Upper lobe of right lung (tissue), 1 donor: Measurements from ENCODE around the gene GCM1. TPM values are rescaled to one million over a fixed set of nuclear protein-coding genes. Genes with fewer than 3 reads are reported as not detected.
A peak's percentile ranks its signal among the peaks of the same experiment; 100 is the strongest.

Experiments used
- ATAC-seq: fragments of 200-7000 bp; cut with Tn5 transposase; one replicate; pipeline ENCODE4 v1.9.1; 2020; ENCODE audit warnings: mild to moderate bottlenecking, moderate library complexity
- DNase-seq: peaks from one replicate; pipeline ENCODE4 v3.0.0-alpha.2; 2020
- H3K27ac ChIP-seq: fragments of 200-600 bp; one replicate; pipeline ENCODE4 v1.8.0; 2022
- H3K27me3 ChIP-seq: fragments of 200-600 bp; one replicate; pipeline ENCODE4 v1.8.0; 2022; ENCODE audit warnings: mild to moderate bottlenecking
- H3K36me3 ChIP-seq: fragments of 200-600 bp; one replicate; pipeline ENCODE4 v1.8.0; 2022
- H3K4me1 ChIP-seq: fragments of 200-600 bp; one replicate; pipeline ENCODE4 v1.8.0; 2022
- H3K4me3 ChIP-seq: fragments of 200-600 bp; one replicate; pipeline ENCODE4 v1.8.0; 2022; ENCODE audit warnings: mild to moderate bottlenecking
- H3K9me3 ChIP-seq: fragments of 200-600 bp; one replicate; pipeline ENCODE4 v1.8.0; 2022
- intact Hi-C: fragments of 100-400 bp; cut with DNase I; formaldehyde crosslinking; loops from one replicate; pipeline ENCODE4 v1.11.0; 2022
- total RNA-seq: library from RNA; stranded (reverse); fragmentation: NEBNext Ultra II Directional; extraction: Animal tissue kit (Norgen Biotek cat#: 25700); gene quantifications from one replicate; pipeline ENCODE4 v1.2.1, GENCODE V29; 2021
- TF ChIP-seq, protein P1 (sequence below): fragments of 200-600 bp; IDR thresholded peaks from one replicate; pipeline ENCODE4 v1.8.0; 2022; ENCODE audit warnings: antibody characterized with exemption
- donor health status: DM: no; HTN: yes; CAD: no; lungs with severe emphysema.

Gene GCM1
- total RNA-seq, 1 donor from 2014 or later, result not detected

DNA sequence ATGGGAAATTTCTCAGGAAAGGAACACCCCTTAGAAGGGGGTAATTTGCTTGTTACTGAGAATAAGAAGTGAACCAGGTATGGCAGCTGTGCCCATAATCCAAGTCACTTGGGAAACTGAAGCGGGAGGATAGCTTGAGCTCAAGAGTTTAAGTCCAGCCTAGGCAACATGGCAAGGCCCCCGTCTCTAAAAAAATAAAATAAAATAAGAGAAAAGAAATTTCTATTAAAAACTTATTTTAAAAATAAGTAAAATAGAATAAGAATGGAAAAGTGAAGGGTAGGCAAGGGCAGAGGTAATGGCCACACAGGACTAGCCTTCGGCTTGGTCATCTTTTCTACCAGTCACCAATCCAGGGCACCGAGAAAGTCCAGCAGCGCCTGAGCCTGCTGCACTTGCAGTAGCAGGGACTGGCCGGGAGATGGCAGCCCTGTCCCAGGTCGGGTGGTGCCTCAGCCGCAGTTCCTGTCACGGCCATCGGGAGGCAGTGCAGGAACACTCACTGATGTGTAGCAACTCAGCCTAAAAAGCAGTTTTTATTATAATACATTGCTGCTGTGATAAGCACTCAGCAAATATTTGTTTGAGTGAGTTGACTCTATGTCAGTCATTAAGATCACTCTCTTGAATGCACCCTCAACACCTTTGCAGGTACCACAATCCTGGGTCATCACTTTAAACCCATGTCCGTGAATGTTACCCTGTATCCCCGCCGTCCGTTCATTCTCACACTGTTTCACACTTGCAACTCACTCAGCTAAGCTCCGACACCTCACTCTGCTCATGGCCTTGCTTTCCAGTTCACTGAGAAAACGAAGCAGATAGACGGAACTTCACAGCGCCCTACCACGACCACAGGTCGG is 23.2 kb upstream of the GCM1 start:
- Histone ChIP-seq H3K4me3 (no peak overlapping the region), H3K9me3 (no peaks in the 10 kb centered on the region), H3K4me1 (no peaks in the 10 kb centered on the region), H3K27me3 (no peaks in the 10 kb centered on the region), H3K36me3 (no peaks in the 10 kb centered on the region), H3K27ac (no peak overlapping the region)
- intact Hi-C loops, result loop anchor here (5.0 kb wide), 1 partner anchor 310 kb away; no protein-coding TSS in a partner anchor
- ATAC-seq (peak; percentile 100), DNase-seq (peak; percentile 93)
- TF ChIP-seq, protein P1, sequence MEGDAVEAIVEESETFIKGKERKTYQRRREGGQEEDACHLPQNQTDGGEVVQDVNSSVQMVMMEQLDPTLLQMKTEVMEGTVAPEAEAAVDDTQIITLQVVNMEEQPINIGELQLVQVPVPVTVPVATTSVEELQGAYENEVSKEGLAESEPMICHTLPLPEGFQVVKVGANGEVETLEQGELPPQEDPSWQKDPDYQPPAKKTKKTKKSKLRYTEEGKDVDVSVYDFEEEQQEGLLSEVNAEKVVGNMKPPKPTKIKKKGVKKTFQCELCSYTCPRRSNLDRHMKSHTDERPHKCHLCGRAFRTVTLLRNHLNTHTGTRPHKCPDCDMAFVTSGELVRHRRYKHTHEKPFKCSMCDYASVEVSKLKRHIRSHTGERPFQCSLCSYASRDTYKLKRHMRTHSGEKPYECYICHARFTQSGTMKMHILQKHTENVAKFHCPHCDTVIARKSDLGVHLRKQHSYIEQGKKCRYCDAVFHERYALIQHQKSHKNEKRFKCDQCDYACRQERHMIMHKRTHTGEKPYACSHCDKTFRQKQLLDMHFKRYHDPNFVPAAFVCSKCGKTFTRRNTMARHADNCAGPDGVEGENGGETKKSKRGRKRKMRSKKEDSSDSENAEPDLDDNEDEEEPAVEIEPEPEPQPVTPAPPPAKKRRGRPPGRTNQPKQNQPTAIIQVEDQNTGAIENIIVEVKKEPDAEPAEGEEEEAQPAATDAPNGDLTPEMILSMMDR, result peak; percentile 100

DNA sequence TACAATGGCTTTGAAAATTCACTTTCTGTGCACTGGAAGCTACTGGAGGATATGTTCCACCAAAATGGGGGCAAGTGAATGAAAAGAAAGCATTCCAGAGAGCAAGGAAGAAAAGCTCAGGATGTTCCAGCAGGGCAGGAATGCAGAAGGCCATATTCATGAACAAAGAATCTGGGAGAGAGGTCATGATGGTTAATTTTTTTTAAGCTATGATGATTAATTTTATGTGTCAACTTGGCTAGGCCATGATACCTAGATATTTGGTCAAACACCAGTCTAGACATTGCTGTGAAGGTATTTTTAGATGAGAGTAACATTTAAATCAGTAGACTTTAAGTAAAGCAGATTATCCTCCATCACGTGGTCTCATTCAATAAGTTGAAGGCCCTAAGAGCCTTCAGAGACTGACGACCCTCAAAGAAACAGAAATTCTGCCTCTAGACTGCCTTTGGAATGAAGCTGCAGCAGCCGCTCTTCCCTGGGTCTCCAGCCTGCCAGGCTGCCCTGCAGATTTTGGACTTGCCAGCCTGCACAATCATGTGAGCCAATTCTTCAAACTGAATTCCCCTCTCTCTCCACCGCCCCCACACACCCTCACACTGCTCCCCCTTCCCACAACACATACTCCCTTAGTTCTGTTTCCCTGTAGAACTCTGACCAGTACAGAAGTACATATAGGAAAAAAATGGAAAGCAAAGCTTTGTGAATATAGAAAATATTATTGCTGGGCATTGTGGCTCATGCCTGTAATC is 20.1 kb upstream of the GCM1 start:
- Histone ChIP-seq H3K27ac (no peak overlapping the region), H3K27me3 (no peaks in the 10 kb centered on the region), H3K4me1 (no peaks in the 10 kb centered on the region), H3K9me3 (no peaks in the 10 kb centered on the region), H3K4me3 (no peak overlapping the region), H3K36me3 (no peaks in the 10 kb centered on the region)
- DNase-seq, result no peak
- intact Hi-C loops, result no loop called here
- no peak for ATAC-seq
- TF ChIP-seq, protein P1, result no peak

DNA sequence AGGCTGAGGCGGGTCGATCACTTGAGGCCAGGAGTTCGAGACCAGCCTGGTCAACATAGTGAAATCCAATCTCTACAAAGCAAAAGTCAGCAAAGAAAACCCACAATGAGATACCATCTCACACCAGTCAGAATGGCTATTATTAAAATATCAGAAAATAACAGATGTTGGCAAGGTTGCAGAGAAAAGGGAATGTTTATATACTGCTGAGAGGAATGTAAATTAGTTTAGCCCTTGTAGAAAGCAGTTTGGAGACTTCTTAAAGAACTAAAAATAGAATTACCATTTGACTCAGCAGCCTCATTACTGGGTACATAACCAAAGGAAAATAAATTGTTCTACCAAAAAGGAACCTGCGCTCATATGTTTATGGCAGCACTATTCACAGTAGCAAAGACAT is 16.7 kb upstream of the GCM1 start:
- Histone ChIP-seq H3K27ac (no peak overlapping the region), H3K27me3 (no peaks in the 10 kb centered on the region), H3K9me3 (no peaks in the 10 kb centered on the region), H3K36me3 (no peaks in the 10 kb centered on the region), H3K4me3 (no peak overlapping the region), H3K4me1 (no peaks in the 10 kb centered on the region)
- ATAC-seq (no peak), DNase-seq (no peak)
- intact Hi-C loops, result no loop called here
- TF ChIP-seq, protein P1, result no peak

DNA sequence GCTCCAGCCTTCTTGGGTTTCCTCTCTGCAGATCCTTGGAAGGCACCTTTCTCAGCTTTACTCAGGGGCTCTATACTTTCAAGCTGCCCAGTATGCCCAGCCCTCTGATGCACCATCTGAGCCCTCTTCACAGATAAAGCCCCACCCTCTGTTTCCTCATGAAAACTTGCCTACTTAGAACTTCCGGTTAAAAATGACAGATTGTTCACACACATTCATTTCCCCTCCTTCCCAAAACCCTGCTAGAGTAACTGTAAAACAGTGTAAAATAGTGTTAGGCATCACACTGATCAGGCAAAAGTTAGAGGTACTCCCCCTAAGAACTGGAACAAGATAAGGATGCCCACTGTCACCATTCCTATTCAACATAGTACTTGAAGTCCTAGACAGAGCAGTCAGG is 14.0 kb upstream of the GCM1 start:
- Histone ChIP-seq H3K4me3 (no peak overlapping the region), H3K27me3 (no peaks in the 10 kb centered on the region), H3K36me3 (no peaks in the 10 kb centered on the region), H3K27ac (no peak overlapping the region), H3K4me1 (no peaks in the 10 kb centered on the region), H3K9me3 (no peaks in the 10 kb centered on the region)
- no peak for ATAC-seq
- no peak for DNase-seq
- intact Hi-C loops, result no loop called here
- TF ChIP-seq, protein P1, result no peak

DNA sequence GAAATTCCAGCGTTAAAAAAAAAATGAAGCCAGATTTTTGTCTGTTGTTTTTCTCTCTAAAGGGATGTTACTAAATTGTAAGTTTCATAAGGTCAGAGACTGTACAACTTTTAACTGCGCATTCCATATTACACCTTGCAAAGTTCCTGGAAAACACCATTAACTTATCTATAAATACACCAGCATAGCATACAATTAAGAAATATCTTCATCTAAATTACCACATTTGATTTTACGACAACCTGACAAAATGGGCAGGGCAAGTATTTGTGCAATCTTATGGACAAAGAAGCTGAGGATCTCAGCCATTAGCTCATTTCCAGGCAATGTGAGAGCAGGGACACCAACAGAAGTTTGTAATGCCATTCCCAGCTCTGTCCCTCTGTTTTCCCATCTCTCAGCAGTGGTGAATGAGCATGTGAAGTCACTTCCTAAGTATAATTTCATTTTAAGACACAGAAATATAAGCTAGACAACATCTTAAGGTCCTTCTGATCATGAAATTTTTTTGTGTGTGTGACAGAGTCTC is 12.9 kb upstream of the GCM1 start:
- H3K27ac ChIP-seq, result no peak overlapping the region
- no peaks in the 10 kb centered on the region for H3K4me1 ChIP-seq
- intact Hi-C loops, result no loop called here
- ATAC-seq (no peak), DNase-seq (no peak)
- H3K36me3 ChIP-seq, result no peaks in the 10 kb centered on the region
- H3K27me3 ChIP-seq, result no peaks in the 10 kb centered on the region
- no peaks in the 10 kb centered on the region for H3K9me3 ChIP-seq
- H3K4me3 ChIP-seq, result no peak overlapping the region
- TF ChIP-seq, protein P1, result no peak
